Calu3 (cell line): Measurements from ENCODE around the gene TENM3. TPM values are rescaled to one million over a fixed set of nuclear protein-coding genes. Genes with fewer than 3 reads are reported as not detected.

Source experiments
- BruUV-seq: library from RNA; stranded (reverse); fragments of 400-500 nt; replicated peaks from 2 replicates; lab custom pipeline; 2021; lab: Mats Ljungman, UMichigan
- CTCF ChIA-PET: fragments of 300-600 bp; sonication (Branson Sonifier 250); formaldehyde crosslinking; loops from one replicate; lab custom pipeline; 2022; ENCODE audit warnings: antibody characterized with exemption; lab: Charles Lee
- DNase-seq: peaks from one replicate; pipeline ENCODE4 v3.0.0; 2022
- H3K27ac Mint-ChIP-seq: one replicate; pipeline ENCODE4 v1.8.0; 2022; ENCODE audit warnings: mixed read lengths; ENCODE audit not compliant: unreplicated experiment
- H3K27me3 Mint-ChIP-seq: one replicate; pipeline ENCODE4 v1.8.0; 2022; ENCODE audit warnings: mixed read lengths; ENCODE audit not compliant: unreplicated experiment
- H3K36me3 Mint-ChIP-seq: one replicate; pipeline ENCODE4 v1.8.0; 2022; ENCODE audit warnings: mild to moderate bottlenecking, moderate library complexity, mixed read lengths; ENCODE audit not compliant: insufficient read depth, unreplicated experiment
- H3K4me1 Mint-ChIP-seq: one replicate; pipeline ENCODE4 v1.8.0; 2022; ENCODE audit warnings: mild to moderate bottlenecking, low read depth, mixed read lengths; ENCODE audit not compliant: unreplicated experiment
- H3K4me3 Mint-ChIP-seq: one replicate; pipeline ENCODE4 v1.8.0; 2022; ENCODE audit warnings: mild to moderate bottlenecking, low read depth, moderate library complexity, mixed read lengths; ENCODE audit not compliant: unreplicated experiment
- H3K9me3 Mint-ChIP-seq: one replicate; pipeline ENCODE4 v1.8.0; 2022; ENCODE audit warnings: low read depth, mixed read lengths; ENCODE audit not compliant: unreplicated experiment
- intact Hi-C: fragments of 100-400 bp; cut with micrococcal nuclease; formaldehyde crosslinking; loops from one replicate; pipeline ENCODE4 v1.10.0; 2022; ENCODE audit not compliant: unreplicated experiment
- total RNA-seq: library from RNA; stranded (reverse); gene quantifications from 2 replicates; pipeline ENCODE4 v1.2.3, GENCODE V29; 2022
- TF ChIP-seq, protein P1 (sequence below): fragments of 200-600 bp; IDR thresholded peaks from one replicate; pipeline ENCODE4 v1.8.0; 2022; ENCODE audit warnings: antibody characterized with exemption; ENCODE audit not compliant: unreplicated experiment

TENM3 gene
- total RNA-seq, 1 experiment from 2014 or later, result 5.9 TPM

DNA sequence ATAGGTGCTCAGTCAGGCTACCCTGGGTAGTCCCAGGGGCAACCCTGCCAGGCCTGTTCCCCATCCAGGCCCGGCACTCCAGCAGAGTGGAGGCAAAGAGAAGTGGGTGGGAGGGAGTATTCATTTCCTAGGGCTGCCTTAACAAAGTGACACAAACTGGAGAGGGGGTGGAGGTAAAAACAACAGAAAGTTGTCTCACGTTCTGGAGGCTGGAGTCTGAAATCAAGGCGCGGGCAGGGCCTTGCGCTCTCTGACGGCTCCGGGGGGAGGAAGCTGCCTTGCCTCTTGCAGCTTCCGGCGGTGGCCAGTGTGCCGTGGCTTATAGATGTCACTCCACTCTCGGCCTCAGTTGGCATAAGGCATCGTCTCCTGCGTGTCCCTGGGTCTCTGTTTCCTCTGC lies 583.2 kb downstream of the TENM3 start:
- CTCF ChIA-PET, result no interaction called here
- Mint-ChIP-seq H3K36me3 (no peaks in the 10 kb centered on the region), H3K27ac (no peak overlapping the region), H3K4me3 (no peak overlapping the region), H3K4me1 (no peaks in the 10 kb centered on the region), H3K9me3 (no peaks in the 10 kb centered on the region), H3K27me3 (peaks cover 52% of the 10 kb centered on the region)
- no TSS peak for BruUV-seq
- TF ChIP-seq, protein P1, sequence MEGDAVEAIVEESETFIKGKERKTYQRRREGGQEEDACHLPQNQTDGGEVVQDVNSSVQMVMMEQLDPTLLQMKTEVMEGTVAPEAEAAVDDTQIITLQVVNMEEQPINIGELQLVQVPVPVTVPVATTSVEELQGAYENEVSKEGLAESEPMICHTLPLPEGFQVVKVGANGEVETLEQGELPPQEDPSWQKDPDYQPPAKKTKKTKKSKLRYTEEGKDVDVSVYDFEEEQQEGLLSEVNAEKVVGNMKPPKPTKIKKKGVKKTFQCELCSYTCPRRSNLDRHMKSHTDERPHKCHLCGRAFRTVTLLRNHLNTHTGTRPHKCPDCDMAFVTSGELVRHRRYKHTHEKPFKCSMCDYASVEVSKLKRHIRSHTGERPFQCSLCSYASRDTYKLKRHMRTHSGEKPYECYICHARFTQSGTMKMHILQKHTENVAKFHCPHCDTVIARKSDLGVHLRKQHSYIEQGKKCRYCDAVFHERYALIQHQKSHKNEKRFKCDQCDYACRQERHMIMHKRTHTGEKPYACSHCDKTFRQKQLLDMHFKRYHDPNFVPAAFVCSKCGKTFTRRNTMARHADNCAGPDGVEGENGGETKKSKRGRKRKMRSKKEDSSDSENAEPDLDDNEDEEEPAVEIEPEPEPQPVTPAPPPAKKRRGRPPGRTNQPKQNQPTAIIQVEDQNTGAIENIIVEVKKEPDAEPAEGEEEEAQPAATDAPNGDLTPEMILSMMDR, result no peak
- intact Hi-C loops, result no loop called here
- DNase-seq, result no peak

GRCh38 chr4:182827166-182827565 lies 584.0 kb downstream of the TENM3 start:
- Mint-ChIP-seq H3K27me3 (peaks cover 56% of the 10 kb centered on the region), H3K36me3 (no peaks in the 10 kb centered on the region), H3K27ac (no peak overlapping the region), H3K9me3 (no peaks in the 10 kb centered on the region), H3K4me1 (no peaks in the 10 kb centered on the region), H3K4me3 (no peak overlapping the region)
- CTCF ChIA-PET, result interaction anchor here (0.7 kb wide), 1 partner anchor 26 kb away, joined by 3 read pairs; no protein-coding TSS in a partner anchor
- DNase-seq, result no peak
- TF ChIP-seq, protein P1, result no peak
- no TSS peak for BruUV-seq
- intact Hi-C loops, result no loop called here

DNA sequence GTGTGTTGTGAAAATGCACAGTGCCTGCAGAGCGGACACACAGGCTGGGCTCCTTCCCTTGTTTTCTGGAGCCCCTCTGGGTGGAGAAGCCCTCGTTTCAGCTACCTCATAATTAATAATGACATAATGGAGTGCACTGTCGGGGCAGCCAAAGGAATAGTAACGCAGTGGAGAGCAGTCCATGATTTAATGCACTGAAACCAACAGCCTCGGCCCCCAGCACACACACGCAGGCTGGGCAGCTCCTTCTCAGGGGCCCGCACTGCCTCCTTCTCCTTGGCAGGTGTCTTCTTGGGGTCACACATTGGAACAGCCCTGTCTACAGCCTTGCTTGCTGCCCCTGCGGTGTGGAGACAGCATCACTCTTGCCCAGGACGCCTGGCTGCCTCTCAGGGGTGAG lies 584.8 kb downstream of the TENM3 start:
- CTCF ChIA-PET, result no interaction called here
- no peaks in the 10 kb centered on the region for H3K4me1 Mint-ChIP-seq
- DNase-seq, result no peak
- intact Hi-C loops, result no loop called here
- no peaks in the 10 kb centered on the region for H3K9me3 Mint-ChIP-seq
- TF ChIP-seq, protein P1, result no peak
- BruUV-seq, result no TSS peak
- H3K27me3 Mint-ChIP-seq, result peaks cover 56% of the 10 kb centered on the region
- no peaks in the 10 kb centered on the region for H3K36me3 Mint-ChIP-seq
- H3K27ac Mint-ChIP-seq, result no peak overlapping the region
- no peak overlapping the region for H3K4me3 Mint-ChIP-seq

GRCh38 chr4:182828360-182829025 lies 585.3 kb downstream of the TENM3 start:
- no peak overlapping the region for H3K4me3 Mint-ChIP-seq
- no peaks in the 10 kb centered on the region for H3K36me3 Mint-ChIP-seq
- TF ChIP-seq, protein P1, result no peak
- no peaks in the 10 kb centered on the region for H3K4me1 Mint-ChIP-seq
- peaks cover 55% of the 10 kb centered on the region for H3K27me3 Mint-ChIP-seq
- intact Hi-C loops, result no loop called here
- no peak for DNase-seq
- H3K9me3 Mint-ChIP-seq, result no peaks in the 10 kb centered on the region
- CTCF ChIA-PET, result no interaction called here
- BruUV-seq, result no TSS peak
- no peak overlapping the region for H3K27ac Mint-ChIP-seq
